Ammon's horn (tissue), 1 donor: ENCODE results near the gene USH2A.
A peak's percentile ranks its signal among the peaks of the same experiment; 100 is the strongest.

Experiments used
- DNase-seq: peaks from one replicate; pipeline ENCODE4 v3.0.0-alpha.2; 2016; ENCODE audit warnings: low spot score

Gene USH2A

DNA sequence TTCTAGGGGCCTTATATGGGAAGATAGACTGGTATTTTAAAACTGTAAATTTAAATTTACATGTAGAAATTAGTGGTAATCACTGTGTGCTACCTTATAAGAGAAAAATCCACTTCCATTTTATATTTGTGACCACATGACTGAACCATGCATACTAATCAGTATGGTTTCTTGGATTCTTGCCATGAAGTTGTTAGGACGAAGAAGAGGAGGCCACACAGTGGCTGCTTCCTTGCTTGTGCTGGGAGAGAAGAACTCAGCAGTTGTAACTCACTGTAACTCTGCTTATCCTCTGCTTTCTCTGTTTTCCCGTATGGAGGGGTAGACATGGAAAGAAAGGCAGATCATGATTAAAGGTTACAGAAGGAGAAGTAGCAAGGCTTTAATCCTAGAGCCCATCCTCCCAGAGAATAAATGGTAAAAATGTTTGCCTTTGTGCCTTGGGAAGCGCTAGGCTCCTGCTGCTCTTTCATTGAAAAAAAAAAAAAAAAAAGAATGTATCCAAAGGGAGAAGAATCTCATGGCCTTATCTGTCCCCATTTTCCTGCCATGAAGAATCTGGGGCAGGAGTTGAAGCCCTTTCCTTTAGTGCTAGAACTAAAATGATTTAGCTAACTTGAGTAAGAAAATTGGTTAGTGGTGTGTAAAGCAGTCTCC lies 823.7 kb downstream of the USH2A start:
- peak; percentile 13 for DNase-seq

DNA sequence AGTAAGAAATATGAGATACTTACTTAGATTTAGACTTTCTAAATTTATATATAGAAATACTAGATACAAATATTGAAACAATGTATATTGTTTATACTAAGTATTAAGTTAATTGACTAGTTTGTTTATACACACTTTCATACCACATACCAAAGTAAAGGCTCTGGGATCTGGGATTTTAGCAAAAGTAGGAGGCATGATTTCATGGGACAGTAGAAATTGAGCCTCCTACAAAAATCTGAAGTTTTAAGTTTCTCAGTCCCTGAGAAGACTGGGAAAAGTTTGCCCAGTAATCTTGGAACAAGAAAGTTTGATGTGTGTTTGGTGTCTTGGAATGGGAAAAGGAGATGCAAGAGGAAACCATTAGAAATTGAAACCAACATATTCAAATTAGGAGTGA lies 825.3 kb downstream of the USH2A start:
- no peak for DNase-seq

DNA sequence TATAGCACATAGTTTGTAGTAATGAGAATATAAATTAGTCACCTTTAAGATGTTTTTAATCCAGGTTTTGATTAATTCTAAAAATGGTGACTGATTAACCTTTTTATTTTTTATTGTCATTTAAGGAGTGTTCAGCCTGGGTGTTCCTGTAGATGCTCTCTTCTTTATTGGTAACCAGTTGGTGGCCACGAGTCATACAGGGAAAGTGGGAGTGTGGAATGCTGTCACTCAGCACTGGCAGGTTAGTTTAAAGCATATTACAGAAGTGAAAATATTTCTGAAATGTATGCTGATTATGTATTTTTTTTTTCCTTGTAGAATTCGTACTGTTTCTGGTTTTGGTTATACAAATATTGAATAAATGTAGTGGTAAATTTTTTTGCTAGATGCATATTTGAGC lies 828.0 kb downstream of the USH2A start:
- no peak for DNase-seq

DNA sequence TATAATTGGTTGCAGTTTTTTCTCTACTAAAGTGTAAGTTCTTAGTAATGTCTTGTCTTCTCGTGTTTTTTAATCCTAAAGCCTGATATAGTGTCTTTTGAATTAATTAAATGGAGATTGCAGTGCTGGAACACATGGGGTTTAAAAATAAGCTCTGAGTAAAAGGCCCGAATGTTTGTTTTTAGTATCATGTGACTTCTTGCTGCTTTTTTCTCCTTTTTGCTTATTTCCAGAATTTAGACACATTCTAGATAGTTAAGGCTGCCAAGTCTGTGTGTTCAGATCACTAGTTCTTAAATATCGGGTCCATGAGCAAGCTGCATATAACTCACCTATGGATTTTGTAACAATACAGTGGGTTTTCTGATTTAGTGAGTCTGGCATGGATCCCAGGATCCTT lies 828.6 kb downstream of the USH2A start:
- peak; percentile 17 for DNase-seq

DNA sequence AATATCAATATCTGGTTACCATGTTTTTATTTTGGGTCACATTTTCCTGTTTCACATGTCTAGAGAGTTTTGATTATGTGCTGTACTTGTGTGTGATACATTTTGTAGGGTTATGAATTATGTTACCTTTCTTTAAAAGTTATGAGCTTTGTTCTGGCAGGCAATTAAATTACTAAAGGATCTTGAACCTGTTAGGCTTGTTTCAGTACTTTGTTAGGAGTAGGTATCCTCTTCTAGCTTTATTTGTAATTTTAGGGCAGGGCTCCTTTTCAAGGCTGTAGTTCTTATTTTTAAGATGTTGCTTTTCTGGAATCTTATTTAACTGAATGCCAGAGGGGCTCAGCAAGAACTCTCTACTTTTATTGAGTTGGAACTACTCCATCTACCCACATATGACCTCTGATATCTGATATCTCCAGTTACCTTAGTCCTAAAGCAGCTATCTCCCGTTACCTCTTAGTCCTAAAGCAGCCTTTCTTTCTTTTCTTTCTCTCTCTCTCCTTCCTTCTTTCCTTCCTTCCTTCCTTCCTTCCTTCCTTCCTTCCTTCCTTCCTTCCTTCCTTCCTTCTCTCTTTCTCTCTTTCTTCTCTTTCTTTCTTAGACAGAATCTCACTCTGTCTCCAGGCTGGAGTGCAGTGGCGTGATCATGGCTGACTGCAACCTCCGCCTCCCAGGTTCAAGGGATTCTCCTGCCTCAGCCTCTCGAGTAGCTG lies 832.3 kb downstream of the USH2A start:
- no peak for DNase-seq

DNA sequence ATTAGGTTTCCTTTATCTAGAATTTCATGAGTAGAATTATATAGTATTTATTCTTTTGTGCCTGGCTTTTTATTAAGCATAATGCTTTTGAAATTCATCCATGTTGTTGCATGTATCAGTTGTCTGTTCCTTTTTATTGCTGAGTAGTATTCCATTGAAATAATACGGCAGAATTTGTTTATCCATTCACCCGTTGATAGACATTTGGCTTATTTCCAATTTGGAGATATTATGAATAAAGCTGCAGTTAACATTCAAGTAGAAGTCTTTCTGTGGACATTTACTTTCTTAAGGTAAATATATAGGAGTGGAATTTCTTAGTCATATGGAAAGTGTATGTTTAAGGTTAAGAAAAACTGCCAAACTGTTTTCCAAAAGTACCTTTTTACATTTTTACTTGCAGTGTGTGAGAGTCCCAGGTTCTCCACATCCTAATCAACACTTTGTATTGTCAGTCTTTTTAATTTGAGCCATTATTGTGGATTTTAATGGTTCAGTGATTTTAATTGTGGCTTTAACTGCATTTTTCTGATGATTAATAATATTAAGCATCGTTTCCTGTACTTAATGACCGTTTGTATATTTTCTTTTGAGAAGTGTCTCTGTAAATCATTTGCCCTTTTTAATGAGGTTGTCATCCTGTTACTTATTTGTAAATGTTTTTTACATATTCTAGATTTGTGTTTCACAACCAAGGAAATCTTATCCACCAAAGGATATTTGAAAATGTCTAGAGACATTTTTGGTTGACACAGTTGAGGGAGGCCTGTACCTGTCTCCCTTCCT lies 833.4 kb downstream of the USH2A start:
- DNase-seq: no peak

DNA sequence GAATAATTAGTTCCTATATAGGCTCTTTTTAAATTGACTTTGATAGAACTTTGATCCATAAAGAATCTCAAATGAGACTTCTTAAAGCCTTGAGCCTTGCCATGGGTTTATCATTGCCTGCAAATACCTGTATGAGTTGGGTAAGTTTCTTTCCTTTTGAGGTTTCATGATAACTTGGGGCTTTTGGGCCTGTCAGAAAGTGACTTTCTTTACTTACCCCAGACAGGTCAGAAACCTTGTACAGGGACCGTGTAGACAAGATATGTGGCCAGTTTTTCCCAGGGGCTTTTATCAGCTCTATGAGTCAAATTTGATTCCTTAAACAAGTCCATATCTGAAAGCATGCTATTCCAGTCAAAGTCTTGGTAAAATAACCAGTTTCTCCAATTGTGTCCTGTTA lies 838.9 kb downstream of the USH2A start:
- DNase-seq: no peak

DNA sequence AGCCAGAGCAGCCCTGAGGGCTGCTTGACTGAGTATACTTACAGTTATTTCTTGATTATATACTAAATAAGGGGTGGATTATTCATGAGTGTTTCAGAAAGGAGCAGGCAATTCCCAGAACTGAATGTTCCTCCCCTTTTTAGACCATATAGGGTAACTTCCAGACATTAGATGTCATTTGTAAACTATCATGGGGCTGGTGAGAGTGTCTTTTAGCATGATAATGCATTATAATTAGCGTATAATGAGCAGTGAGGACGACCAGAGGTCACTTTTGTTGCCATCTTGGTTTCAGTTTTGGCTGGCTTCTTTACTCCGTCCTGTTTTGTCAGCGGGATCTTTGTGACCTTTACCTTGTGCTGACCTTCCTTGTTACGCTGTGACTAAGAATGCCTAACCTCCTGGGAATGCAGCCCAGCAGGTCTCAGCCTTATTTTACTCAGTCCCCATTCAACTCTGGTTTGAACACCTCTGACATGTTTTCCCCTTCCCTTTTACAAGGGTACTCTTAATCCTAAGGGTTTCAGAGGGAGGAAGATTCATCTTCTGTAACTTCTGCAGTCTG lies 840.0 kb downstream of the USH2A start:
- DNase-seq: no peak

DNA sequence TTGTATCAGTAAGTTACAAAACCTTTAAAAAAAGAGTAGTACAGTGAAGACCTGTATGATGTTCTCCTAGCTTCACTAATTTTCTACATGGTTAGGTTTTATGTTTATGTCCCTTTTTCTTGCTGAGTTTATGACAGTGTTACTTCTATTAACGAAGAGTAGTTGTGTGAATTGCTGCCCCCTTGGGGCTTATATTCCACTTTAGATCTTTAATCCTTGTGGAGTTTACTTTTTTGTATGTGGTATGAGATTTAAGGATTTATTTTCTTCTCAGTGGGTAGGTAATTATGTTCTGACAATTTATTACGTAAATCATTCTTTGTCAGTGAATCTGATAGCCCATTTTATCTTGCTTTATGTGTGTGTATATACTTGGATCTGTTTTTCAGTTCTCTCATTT lies 841.4 kb downstream of the USH2A start:
- no peak for DNase-seq
